K562 (cell line): ENCODE measurements around the gene SCN1B.

ENCODE experiments used
- MED1 ChIP-seq: sonication (generic); formaldehyde crosslinking; IDR thresholded peaks from 2 replicates; pipeline ENCODE4 v1.8.1; 2023; ENCODE audit warnings: missing genetic modification reagents, borderline replicate concordance
- TF ChIP-seq, protein P1 (sequence below), 3 experiments: IDR thresholded peaks in 2 of 3; conservative IDR thresholded peaks in 1 of 3; 2 replicates each; pipeline ENCODE4 v1.5.1; 2011 to 2012; ENCODE audit warnings: low read length in 3 of 3, mild to moderate bottlenecking in 3 of 3, control low read depth in 2 of 3, improper control_type of control experiment in 1 of 3, inconsistent platforms in 1 of 3, low read depth in 1 of 3, mixed read lengths in 1 of 3, moderate library complexity in 1 of 3; ENCODE audit not compliant: insufficient read depth in 2 of 3

DNA sequence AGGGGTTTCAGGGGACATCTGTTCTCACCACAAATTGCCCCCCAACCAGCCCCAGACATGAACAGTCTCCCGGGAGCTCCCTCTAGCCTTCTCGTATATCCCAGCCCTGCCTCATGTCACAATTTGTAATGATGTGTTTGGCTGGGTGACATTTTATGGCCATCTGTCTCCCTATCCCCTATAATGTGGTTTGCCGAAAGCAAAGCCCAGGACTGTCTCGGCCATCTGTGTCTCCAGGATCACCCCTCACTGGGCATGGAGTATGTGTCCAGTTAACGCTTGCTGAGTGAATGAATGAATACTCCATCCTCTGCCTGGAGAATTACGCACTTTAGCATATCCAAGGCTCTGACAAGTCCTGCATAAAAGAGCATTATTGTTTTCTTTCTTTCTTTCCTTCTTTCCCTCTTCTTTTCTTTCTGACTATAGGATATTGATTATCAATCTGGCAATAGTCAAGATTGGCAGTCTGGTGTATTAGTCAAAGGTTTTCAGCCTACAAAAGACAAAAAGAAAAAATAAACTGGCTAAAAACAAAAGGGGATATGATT is 26.3 kb downstream of the SCN1B start:
- no peak for TF ChIP-seq MED1 (CRISPR knock-in tag)
- TF ChIP-seq, protein P1, sequence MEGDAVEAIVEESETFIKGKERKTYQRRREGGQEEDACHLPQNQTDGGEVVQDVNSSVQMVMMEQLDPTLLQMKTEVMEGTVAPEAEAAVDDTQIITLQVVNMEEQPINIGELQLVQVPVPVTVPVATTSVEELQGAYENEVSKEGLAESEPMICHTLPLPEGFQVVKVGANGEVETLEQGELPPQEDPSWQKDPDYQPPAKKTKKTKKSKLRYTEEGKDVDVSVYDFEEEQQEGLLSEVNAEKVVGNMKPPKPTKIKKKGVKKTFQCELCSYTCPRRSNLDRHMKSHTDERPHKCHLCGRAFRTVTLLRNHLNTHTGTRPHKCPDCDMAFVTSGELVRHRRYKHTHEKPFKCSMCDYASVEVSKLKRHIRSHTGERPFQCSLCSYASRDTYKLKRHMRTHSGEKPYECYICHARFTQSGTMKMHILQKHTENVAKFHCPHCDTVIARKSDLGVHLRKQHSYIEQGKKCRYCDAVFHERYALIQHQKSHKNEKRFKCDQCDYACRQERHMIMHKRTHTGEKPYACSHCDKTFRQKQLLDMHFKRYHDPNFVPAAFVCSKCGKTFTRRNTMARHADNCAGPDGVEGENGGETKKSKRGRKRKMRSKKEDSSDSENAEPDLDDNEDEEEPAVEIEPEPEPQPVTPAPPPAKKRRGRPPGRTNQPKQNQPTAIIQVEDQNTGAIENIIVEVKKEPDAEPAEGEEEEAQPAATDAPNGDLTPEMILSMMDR (IDR thresholded peaks at IDR 0.05 in 2 of 3, conservative IDR thresholded peaks at IDR 0.05 in 1 of 3; ENCODE audit: insufficient read depth in 2 of 3, low read depth in 1 of 3, low read length in 3 of 3), result no peak
